ENCODE results near the gene GNPTG. TPM values are rescaled to one million over a fixed set of nuclear protein-coding genes. Genes with fewer than 3 reads are reported as not detected.

Gene GNPTG
- total and polyA plus RNA-seq, 9 of the 15 experiments (the other 6 are each of a cell fraction or from before 2014, with no cell fraction given), result 0.69 to 33.3 (median 13.6) TPM

DNA sequence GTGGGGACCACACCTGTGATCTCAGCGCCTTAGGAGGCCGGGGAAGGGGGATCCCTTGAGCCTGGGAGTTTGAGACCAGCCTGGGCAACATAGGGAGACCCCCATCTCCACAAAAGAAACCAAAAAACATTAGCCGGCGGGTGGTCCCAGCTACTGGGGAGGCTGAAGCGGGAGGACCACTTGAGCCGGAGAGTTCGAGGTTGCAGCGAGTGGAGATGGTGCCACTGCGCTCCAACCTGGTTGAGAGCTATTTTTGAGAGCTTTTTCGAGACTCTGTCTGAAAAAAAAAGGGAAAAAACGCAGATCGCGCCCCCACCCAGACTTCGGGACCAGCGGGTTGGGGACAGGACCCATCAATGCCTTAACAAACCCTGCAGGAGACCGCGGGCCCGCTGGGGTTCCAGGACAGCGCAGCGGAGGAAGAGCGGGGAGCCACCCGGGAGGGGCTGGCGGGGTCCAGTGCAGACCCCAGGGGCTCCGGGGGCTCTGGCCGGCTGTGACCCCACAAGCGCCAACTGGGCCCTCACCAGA is 19.0 kb upstream of the GNPTG start:
- no peak for FAIRE-seq
- Histone ChIP-seq H3K4me2 (ENCODE audit: insufficient read depth, low read length) (peak overlapping the region; percentile 66; the same call in 1 of the 2 replicates), H3K9me1 (ENCODE audit: control insufficient read depth, insufficient read depth, low read length) (no peaks in the 10 kb centered on the region), H3K36me3 (ENCODE audit: control insufficient read depth, insufficient read depth, low read length) (no peaks in the 10 kb centered on the region), H3K4me1 (replicated peaks in 1 of 2; ENCODE audit: control insufficient read depth in 2 of 2, insufficient read depth in 2 of 2, low read length in 2 of 2) (peaks cover 17 to 74% of the 10 kb centered on the region in 2 experiments), H2AFZ (ENCODE audit: low read depth, low read length) (peak overlapping the region; percentile 86; the same call in 1 of the 2 replicates), H3K4me3 (peak overlapping the region; percentile 51), H4K20me1 (replicated peaks; ENCODE audit: control insufficient read depth, insufficient read depth, low read length) (0 out of 2 replicates have a peak, but pooled peaks cover 9% of the 10 kb centered on the region), H3K27ac (ENCODE audit: extremely low read depth, low read depth, low read length) (peak overlapping the region; percentile 90; the same call in 1 of the 3 replicates), H3K79me2 (ENCODE audit: control insufficient read depth, insufficient read depth, low read length) (no peaks in the 10 kb centered on the region), H3K9ac (ENCODE audit: insufficient read depth in 1 of 2, low read depth in 2 of 2, low read length in 2 of 2) (peak overlapping the region; percentile 10 to 85; a peak in 3 of 4 replicates), H3K9me3 (replicated peaks; ENCODE audit: control insufficient read depth, insufficient read depth, low read depth, low read length) (0 out of 2 replicates have a peak, but pooled peaks cover 4% of the 10 kb centered on the region), H3K27me3 (ENCODE audit: control insufficient read depth in 2 of 2, insufficient read depth in 2 of 2, low read length in 2 of 2) (peaks cover 6 to 19% of the 10 kb centered on the region in 2 experiments; a peak in 3 of 5 replicates)
- TF ChIP-seq, protein P1, sequence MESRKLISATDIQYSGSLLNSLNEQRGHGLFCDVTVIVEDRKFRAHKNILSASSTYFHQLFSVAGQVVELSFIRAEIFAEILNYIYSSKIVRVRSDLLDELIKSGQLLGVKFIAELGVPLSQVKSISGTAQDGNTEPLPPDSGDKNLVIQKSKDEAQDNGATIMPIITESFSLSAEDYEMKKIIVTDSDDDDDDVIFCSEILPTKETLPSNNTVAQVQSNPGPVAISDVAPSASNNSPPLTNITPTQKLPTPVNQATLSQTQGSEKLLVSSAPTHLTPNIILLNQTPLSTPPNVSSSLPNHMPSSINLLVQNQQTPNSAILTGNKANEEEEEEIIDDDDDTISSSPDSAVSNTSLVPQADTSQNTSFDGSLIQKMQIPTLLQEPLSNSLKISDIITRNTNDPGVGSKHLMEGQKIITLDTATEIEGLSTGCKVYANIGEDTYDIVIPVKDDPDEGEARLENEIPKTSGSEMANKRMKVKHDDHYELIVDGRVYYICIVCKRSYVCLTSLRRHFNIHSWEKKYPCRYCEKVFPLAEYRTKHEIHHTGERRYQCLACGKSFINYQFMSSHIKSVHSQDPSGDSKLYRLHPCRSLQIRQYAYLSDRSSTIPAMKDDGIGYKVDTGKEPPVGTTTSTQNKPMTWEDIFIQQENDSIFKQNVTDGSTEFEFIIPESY (CRISPR knock-in tag; IDR thresholded peaks at IDR 0.05), result peak; percentile 1; the same call in 1 of the 2 replicates
- TF ChIP-seq HDAC2 (IDR thresholded peaks at IDR 0.05) (0 out of 2 replicates have a peak, but pooled peaks have one; percentile 20), ZNF507 (tag; conservative IDR thresholded peaks at IDR 0.05) (no peak), ZNF263 (CRISPR knock-in tag; IDR thresholded peaks at IDR 0.05; ENCODE audit: borderline replicate concordance) (peak; percentile 73; the same call in 1 of the 2 replicates), ZFX (CRISPR knock-in tag; IDR thresholded peaks at IDR 0.05) (0 out of 2 replicates have a peak, but pooled peaks have one; percentile 19), NR3C1 (CRISPR knock-in tag; IDR thresholded peaks at IDR 0.05) (no peak)
- TF ChIP-seq, protein P2, sequence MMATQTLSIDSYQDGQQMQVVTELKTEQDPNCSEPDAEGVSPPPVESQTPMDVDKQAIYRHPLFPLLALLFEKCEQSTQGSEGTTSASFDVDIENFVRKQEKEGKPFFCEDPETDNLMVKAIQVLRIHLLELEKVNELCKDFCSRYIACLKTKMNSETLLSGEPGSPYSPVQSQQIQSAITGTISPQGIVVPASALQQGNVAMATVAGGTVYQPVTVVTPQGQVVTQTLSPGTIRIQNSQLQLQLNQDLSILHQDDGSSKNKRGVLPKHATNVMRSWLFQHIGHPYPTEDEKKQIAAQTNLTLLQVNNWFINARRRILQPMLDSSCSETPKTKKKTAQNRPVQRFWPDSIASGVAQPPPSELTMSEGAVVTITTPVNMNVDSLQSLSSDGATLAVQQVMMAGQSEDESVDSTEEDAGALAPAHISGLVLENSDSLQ (IDR thresholded peaks at IDR 0.05), result no peak
- CTCF ChIA-PET (ENCODE audit: low intra/inter-chr PET ratio), result no interaction called here
- intact Hi-C loops (cut with micrococcal nuclease) (no loop called here), in situ Hi-C loops (cut with MboI) (no loop called here)
- DNase-seq (ENCODE audit: extremely low read depth in 1 of 4, low spot score in 3 of 4), result no peak
- 41% methylated on average over 22 of the region's 26 CpGs for WGBS (ENCODE audit: insufficient coverage, low coverage, missing lambda C conversion rate)
- POLR2A ChIA-PET, result interaction anchor here (0.6 to 1.5 kb wide), 8 partner anchors 11 to 907 kb away, joined by 3 to 5 read pairs (median 3); partner anchors contain the start of gene UBE2I
- ATAC-seq, result peak; percentile 7; the same call in 1 of the 3 replicates
- BruUV-seq (replicated peaks), result no TSS peak
